GM18520 (cell line): ENCODE measurements around the gene WTAP.

Experiments
- ATAC-seq: cut with Tn5 transposase; IDR thresholded peaks from one replicate; pipeline ENCODE4 v1.9.1; 2021; ENCODE audit not compliant: unreplicated experiment

WTAP gene

DNA sequence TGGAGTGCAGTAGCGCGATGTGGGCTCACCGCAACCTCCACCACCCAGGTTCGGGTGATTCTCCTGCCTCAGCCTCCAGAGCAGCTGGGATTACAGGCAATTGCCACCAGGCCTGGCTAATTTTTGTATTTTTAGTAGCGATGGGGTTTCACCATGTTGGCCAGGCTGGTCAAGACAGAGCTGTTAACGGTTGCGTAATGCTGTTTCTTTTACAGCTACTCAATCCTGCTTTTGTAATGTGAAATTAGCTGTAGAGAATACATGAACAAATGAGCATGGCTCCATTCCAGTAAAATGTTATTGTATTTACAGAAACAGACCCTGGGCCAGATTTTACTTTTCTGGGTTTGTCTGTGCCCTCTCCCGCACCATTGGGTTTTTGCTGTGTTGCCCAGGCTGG is 74.6 kb downstream of the WTAP start:
- no peak for ATAC-seq

DNA sequence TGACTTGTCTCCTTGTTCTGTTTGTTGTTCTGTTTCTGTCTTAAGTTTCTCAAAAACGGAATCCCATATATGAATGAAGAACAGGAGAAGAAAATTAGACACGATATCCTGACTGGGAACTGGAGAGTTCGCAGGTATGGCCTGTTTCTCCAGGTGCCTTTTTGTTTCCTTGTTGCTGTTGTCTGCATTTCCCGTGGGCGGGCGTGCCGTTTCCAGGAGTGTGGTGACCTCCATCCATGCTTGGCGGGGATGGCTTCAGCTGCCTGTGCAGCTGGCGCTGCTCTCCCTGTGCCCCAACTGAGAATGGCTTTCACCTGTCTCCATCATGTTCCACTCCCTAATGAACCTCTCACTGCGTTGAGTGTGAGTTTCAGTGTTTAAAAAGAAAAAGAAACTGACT is 77.2 kb downstream of the WTAP start:
- no peak for ATAC-seq

GRCh38 chr6:159805440-159806020 is 78.2 kb downstream of the WTAP start:
- ATAC-seq, result no peak
